ENCODE measurements around the gene PTPN11.
"Not testable (repeated sequence)": the region's sequence is repeated elsewhere in the genome, so short reads cannot be mapped to it uniquely, and the experiment has no call there.

Gene PTPN11

GRCh38 chr12:112514926-112515642, 96.3 kb downstream of the PTPN11 start:
- no peak for DNase-seq (ENCODE audit: low read depth in 3 of 3)

- no peak for DNase-seq (ENCODE audit: low read depth in 3 of 3)
Observed at GRCh38 chr12:112515868-112516267, 97.1 kb downstream of the PTPN11 start.

GRCh38 chr12:112517730-112518364, 99.1 kb downstream of the PTPN11 start:
- DNase-seq (ENCODE audit: low read depth in 3 of 3) = no peak

GRCh38 chr12:112518365-112518735, 99.6 kb downstream of the PTPN11 start:
- no peak for DNase-seq (ENCODE audit: low read depth in 3 of 3)

GRCh38 chr12:112519841-112520340, 101.1 kb downstream of the PTPN11 start:
- DNase-seq (ENCODE audit: low read depth in 3 of 3) = not testable (repeated sequence)

- DNase-seq (ENCODE audit: low read depth in 3 of 3) = no peak
Observed at GRCh38 chr12:112523856-112524255, 105.1 kb downstream of the PTPN11 start.

- DNase-seq (ENCODE audit: low read depth in 3 of 3) = no peak
Observed at GRCh38 chr12:112524269-112524668, 105.5 kb downstream of the PTPN11 start.

GRCh38 chr12:112524676-112525425, 106.1 kb downstream of the PTPN11 start:
- DNase-seq (ENCODE audit: low read depth in 3 of 3) = no peak

GRCh38 chr12:112525426-112525809, 106.7 kb downstream of the PTPN11 start:
- no peak for DNase-seq (ENCODE audit: low read depth in 3 of 3)

- no peak for DNase-seq (ENCODE audit: low read depth in 3 of 3)
Observed at GRCh38 chr12:112527082-112527481, 108.3 kb downstream of the PTPN11 start.

GRCh38 chr12:112527501-112527900, 108.8 kb downstream of the PTPN11 start:
- no peak for DNase-seq (ENCODE audit: low read depth in 3 of 3)

GRCh38 chr12:112528521-112528920, 109.8 kb downstream of the PTPN11 start:
- no peak for DNase-seq (ENCODE audit: low read depth in 3 of 3)

GRCh38 chr12:112530941-112531340, 112.2 kb downstream of the PTPN11 start:
- DNase-seq (ENCODE audit: low read depth in 3 of 3) = no peak

GRCh38 chr12:112532106-112532505, 113.4 kb downstream of the PTPN11 start:
- no peak for DNase-seq (ENCODE audit: low read depth in 3 of 3)

GRCh38 chr12:112533528-112533927, 114.8 kb downstream of the PTPN11 start:
- DNase-seq (ENCODE audit: low read depth in 3 of 3) = no peak

- no peak for DNase-seq (ENCODE audit: low read depth in 3 of 3)
Observed at GRCh38 chr12:112535017-112535416, 116.3 kb downstream of the PTPN11 start.

GRCh38 chr12:112535637-112536366, 117.1 kb downstream of the PTPN11 start:
- DNase-seq (ENCODE audit: low read depth in 3 of 3) = no peak

- DNase-seq (ENCODE audit: low read depth in 3 of 3) = no peak
Observed at GRCh38 chr12:112536367-112536730, 117.6 kb downstream of the PTPN11 start.

- DNase-seq (ENCODE audit: low read depth in 3 of 3) = no peak
Observed at GRCh38 chr12:112537710-112538396, 119.1 kb downstream of the PTPN11 start.

- no peak for DNase-seq (ENCODE audit: low read depth in 3 of 3)
Observed at GRCh38 chr12:112538740-112539139, 120.0 kb downstream of the PTPN11 start.

- no peak for DNase-seq (ENCODE audit: low read depth in 3 of 3)
Observed at GRCh38 chr12:112539221-112539620, 120.5 kb downstream of the PTPN11 start.

Measured in stimulated activated CD4-positive, alpha-beta T cell treated with anti-CD3 and anti-CD28 coated beads, TNF-alpha, amount 100 ng/mL, for 48 hours (primary cell).